Tibial nerve (tissue), 3 donors: Measurements from ENCODE around the gene MTHFD1.

Experiments
- CTCF ChIP-seq, 5 experiments: fragments of 200-600 bp in 3 of 5; fragments of 450-650 bp in 2 of 5; sonication (generic) in 3 of 5; IDR thresholded peaks; one replicate each; pipeline ENCODE4 v1.5.1; 2016 to 2019; ENCODE audit warnings: antibody characterized with exemption in 5 of 5, mild to moderate bottlenecking in 3 of 5, moderate library complexity in 2 of 5
- POLR2A ChIP-seq, 2 donors: fragments of 450-650 bp; IDR thresholded peaks; one replicate each; pipeline ENCODE4 v1.6.1; 2017; ENCODE audit warnings: antibody characterized with exemption in 2 of 2, mild to moderate bottlenecking in 2 of 2, moderate library complexity in 2 of 2

- TF ChIP-seq CTCF (IDR thresholded peaks at IDR 0.05): no peak
- no peak for TF ChIP-seq POLR2A (IDR thresholded peaks at IDR 0.05)
Observed at GRCh38 chr14:64467566-64467965, 79.4 kb downstream of the MTHFD1 start.
